ENCODE results near the gene SCEL.

DNA sequence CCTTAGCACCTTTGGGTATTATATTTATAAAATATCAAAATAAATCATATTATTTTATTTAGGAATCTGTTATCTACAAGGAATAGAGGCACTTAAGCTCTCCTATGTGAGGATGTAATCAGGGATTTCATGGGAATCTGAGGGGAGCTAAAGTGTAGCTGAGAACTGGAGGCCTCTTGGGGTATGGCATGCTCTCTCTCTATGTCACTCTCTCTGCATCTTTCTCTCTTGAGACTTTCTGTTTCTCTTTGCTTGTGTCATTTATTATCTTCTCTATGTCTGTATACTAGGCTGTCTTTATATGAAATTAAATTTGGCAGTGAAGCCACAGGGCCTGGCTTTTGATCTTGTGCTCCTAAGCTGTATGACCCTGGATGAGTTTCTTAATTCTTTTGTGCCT, 37.7 kb upstream of the SCEL start:
- TF ChIP-seq CTCF (IDR thresholded peaks at IDR 0.05) (no peak), POLR2A (IDR thresholded peaks at IDR 0.05) (no peak)

Data from esophagus squamous epithelium (tissue), 4 donors.